HL-60 (cell line): ENCODE data around the gene UGGT1.

Source experiments
- CTCF ChIP-seq: IDR thresholded peaks from one replicate; pipeline ENCODE4 v1.5.1; 2011; ENCODE audit warnings: low read length, control low read depth, inconsistent platforms; ENCODE audit not compliant: insufficient read depth
- GABPA ChIP-seq: IDR thresholded peaks from 2 replicates; pipeline ENCODE4 v1.6.1; 2012; ENCODE audit warnings: low read depth
- POLR2AphosphoS5 ChIP-seq: IDR thresholded peaks from 2 replicates; pipeline ENCODE4 v1.6.1; 2012; ENCODE audit warnings: low read depth

DNA sequence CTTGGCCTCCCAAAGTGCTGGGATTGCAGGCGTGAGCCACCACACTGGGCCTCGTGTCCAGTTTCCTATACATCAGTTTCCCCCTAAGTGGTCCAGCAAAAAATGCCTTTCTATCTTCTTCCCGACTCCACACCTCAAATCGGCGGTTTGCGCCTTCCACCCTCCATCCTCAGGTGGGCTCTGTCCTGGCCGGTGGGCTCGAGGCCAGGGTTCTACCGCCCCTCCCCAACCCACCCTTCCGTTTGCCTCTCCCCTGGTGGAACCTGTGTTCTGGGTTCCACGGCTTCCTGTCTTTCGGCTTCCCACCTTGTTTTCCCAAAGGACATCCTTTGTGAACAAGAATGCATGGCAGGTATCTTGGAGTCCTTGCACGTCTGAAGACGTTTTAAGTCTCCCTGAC lies 123.3 kb downstream of the UGGT1 start:
- TF ChIP-seq CTCF (no peak), POLR2AphosphoS5 (no peak), GABPA (no peak)
